Aorta (tissue), 5 donors: ENCODE results near the gene EWSR1. TPM values are rescaled to one million over a fixed set of nuclear protein-coding genes. Genes with fewer than 3 reads are reported as not detected.

ENCODE experiments used
- ATAC-seq: fragments of 200-7000 bp; cut with Tn5 transposase; one replicate; pipeline ENCODE4 v1.9.1; 2022; ENCODE audit warnings: moderate library complexity; ENCODE audit not compliant: low FRiP score
- DNase-seq, 2 donors: peaks; one replicate each; pipeline ENCODE4 v3.0.0-alpha.2; 2020
- H3K27ac ChIP-seq, 2 donors: one replicate each; pipeline ENCODE4 v1.5.1; 2013; ENCODE audit warnings: low read length in 2 of 2, mild to moderate bottlenecking in 2 of 2, moderate library complexity in 2 of 2, control low read depth in 1 of 2, inconsistent platforms in 1 of 2, low read depth in 1 of 2
- H3K27me3 ChIP-seq, 2 donors: one replicate each; pipeline ENCODE4 v1.6.1; 2013; ENCODE audit warnings: control low read depth in 1 of 2, low read length in 1 of 2, mild to moderate bottlenecking in 1 of 2, moderate library complexity in 1 of 2; ENCODE audit not compliant: insufficient read depth in 2 of 2, control insufficient read depth in 1 of 2
- H3K36me3 ChIP-seq, 2 donors: one replicate each; pipeline ENCODE4 v1.6.1; 2013; ENCODE audit warnings: control low read depth in 1 of 2, low read length in 1 of 2, mild to moderate bottlenecking in 1 of 2; ENCODE audit not compliant: insufficient read depth in 2 of 2, control insufficient read depth in 1 of 2
- H3K4me1 ChIP-seq, 2 donors: one replicate each; pipeline ENCODE4 v1.6.1; 2013; ENCODE audit warnings: low read length in 2 of 2, control low read depth in 1 of 2, mild to moderate bottlenecking in 1 of 2, moderate library complexity in 1 of 2; ENCODE audit not compliant: insufficient read depth in 2 of 2, control insufficient read depth in 1 of 2
- H3K4me3 ChIP-seq, 2 donors: one replicate each; pipeline ENCODE4 v1.5.1; 2013; ENCODE audit warnings: low read length in 2 of 2, control low read depth in 1 of 2, mild to moderate bottlenecking in 1 of 2
- H3K9me3 ChIP-seq: one replicate; pipeline ENCODE4 v1.6.1; 2013; ENCODE audit warnings: mild to moderate bottlenecking, low read length; ENCODE audit not compliant: control insufficient read depth
- WGBS, 2 donors: extraction: QIAGEN DNeasy Blood & Tissue Kit; methylation state at CpG; one replicate each; pipeline ENCODE4 v1.1.7; 2013; 5-methylcytosine and 5-hydroxymethylcytosine counted together
- intact Hi-C, 2 donors: fragments of 100-400 bp; cut with DNase I; formaldehyde crosslinking; loops; one replicate each; pipeline versions ENCODE4 v1.14.2 to v1.15.0; 2022
- polyA plus RNA-seq, 2 donors: library from polyadenylated mRNA; stranded (reverse); fragments of 200-250 nt; gene quantifications; one replicate each; pipeline ENCODE4 v1.2.3, GENCODE V29; 2013
- total RNA-seq, 2 donors: library from RNA; stranded (reverse); fragmentation: NEBNext Ultra II Directional; extraction: Animal tissue kit (Norgen Biotek cat#: 25700); gene quantifications; one replicate each; pipeline ENCODE4 v1.2.1, GENCODE V29; 2021
- donor health status: healthy with polysubstance abuse.
- donor health status: Bipolar disorder and iron deficiency.
- donor health status: DM: no; HTN: no; CAD: no.
- donor health status: DM: no; HTN: no; CAD: no.
- donor health status: DM: yes; HTN: yes; CAD: no.

The EWSR1 gene
- total and polyA plus RNA-seq, 4 donors, result 74.8 to 207 (median 180) TPM

DNA sequence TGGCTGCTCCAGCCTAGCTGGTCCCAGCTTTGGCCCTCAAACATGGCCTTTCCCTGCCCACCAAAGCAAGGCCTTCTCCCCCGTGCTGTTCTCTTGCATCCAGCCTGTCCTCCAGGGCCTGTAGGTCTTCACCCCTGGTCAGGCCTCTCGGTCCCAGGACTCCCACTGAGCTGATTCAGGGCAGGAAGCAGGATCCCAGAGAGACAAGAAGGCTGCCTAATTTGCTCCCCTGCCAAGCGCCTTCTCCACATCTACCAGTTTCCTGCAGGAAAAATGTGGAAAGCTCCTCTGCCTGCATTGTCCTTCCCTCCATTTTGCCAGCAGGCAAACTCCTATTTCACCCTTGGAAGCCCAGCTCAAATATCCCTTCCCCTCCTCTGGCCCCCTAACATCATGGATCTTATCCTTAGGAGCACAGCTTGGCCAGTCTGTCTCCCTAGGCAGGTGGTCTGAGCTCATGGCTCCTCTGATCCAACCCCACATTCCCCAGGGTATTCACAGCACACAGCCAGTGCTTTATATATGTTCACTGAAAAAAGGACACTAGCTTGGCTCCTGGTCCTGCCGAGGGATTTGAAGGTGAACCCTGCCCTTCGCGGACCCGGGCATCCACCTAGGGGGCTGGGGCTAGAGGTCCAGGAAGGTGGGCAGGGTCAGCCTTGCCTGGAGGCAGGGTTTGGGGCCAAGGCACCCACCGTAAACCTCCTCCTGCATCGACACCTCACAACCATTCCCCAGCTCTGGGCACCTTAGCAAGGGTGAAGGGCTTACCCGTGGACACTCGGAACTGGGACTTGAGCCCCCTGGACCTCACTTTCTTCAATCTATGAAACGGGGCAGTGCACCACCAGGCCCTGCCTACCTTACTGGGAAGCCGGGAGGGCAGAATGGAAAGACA is 1.3 kb upstream of the EWSR1 start:
- peak overlapping the region; percentile 79 to 86 for H3K4me3 ChIP-seq
- no peak overlapping the region for H3K27ac ChIP-seq
- H3K9me3 ChIP-seq, result no peaks in the 10 kb centered on the region
- DNase-seq, result no peak
- 21 to 22% methylated on average over 13 of the region's 13 CpGs for WGBS, 2 donors
- H3K36me3 ChIP-seq, result no peaks in the 10 kb centered on the region
- no peaks in the 10 kb centered on the region for H3K27me3 ChIP-seq
- no peak for ATAC-seq
- intact Hi-C loops, result loop anchor here in 1 of 2 donors (5.0 kb wide), 1 partner anchor 40 kb away; the partner anchor contains the start of gene GAS2L1
- peaks cover 0 to 1% of the 10 kb centered on the region in 2 donors for H3K4me1 ChIP-seq

DNA sequence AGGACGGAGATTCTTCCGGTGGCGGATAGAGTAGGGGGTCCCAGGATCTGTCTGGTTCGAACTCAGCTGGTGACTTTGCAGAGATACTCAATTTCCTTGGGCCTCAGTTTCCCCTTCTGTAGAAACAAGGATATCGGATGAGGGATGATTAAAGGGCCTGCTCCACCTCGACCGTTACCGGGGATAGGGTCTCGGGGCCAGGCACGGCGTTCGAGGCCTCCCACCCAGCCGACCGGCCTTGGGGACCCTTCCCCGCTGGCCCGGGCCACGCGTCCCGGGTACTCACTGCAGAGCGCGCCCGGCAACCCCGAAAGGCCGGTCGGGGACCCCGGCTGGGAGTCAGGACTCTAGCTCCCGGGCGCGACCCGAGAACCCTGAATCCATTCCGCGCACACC is 608 bp upstream of the EWSR1 start:
- intact Hi-C loops, result loop anchor here in 1 of 2 donors (5.0 kb wide), 1 partner anchor 40 kb away; the partner anchor contains the start of gene GAS2L1
- ATAC-seq (no peak), DNase-seq (no peak)
- no peaks in the 10 kb centered on the region for H3K36me3 ChIP-seq
- WGBS, 2 donors, result 0% methylated on average over 25 to 32 of the region's 32 CpGs
- H3K4me1 ChIP-seq, result peaks cover 0 to 1% of the 10 kb centered on the region in 2 donors
- H3K27ac ChIP-seq, result no peak overlapping the region
- H3K9me3 ChIP-seq, result no peaks in the 10 kb centered on the region
- H3K27me3 ChIP-seq, result no peaks in the 10 kb centered on the region
- peak overlapping the region; percentile 79 to 86 for H3K4me3 ChIP-seq

DNA sequence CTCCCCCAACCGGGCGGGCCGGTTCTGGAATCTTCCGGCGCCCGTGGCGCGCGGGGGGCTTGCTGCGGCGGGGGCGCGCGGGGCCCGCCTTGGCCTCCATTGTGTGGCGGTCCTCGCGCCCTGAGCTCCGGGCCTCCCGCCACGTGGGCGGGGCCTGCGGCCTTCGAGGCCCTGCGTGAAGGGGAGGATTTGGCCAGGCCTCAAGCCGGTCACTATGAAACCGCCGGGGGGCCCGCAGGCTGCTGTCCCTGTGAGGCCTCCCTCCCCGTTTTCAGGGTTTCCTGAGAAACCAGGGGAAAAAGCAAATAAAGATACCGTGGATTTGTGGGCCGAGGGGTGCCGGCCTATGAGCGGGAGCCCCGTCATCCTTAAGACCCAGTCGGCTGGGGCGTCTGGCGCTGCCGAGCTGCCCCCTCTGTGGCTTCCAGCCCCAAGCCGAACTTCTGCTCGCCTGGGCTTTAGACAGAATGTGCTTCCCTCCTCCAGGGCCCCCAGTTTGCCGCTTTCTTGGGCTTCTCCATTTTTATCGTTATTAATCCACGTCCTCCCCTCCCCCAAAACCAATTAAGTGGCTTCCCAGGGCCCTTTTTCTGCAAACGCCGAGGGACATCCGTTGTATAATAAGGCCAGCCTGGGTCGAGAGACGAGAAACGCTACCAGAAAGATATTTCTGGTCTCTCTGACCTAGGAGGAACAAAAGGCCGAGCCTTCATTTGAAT is 602 bp downstream of the EWSR1 start:
- H3K27me3 ChIP-seq, result no peaks in the 10 kb centered on the region
- H3K9me3 ChIP-seq, result no peaks in the 10 kb centered on the region
- H3K4me3 ChIP-seq, result peak overlapping the region; percentile 56 to 86
- DNase-seq, result peak; percentile 82 to 90
- peaks cover 1 to 5% of the 10 kb centered on the region in 2 donors for H3K4me1 ChIP-seq
- ATAC-seq, result peak; percentile 78
- peak overlapping the region; percentile 71 to 94 for H3K27ac ChIP-seq
- WGBS, 2 donors, result 0 to 1% methylated on average over 42 to 51 of the region's 51 CpGs
- intact Hi-C loops, result loop anchor here (2.0 to 5.0 kb wide), 2 partner anchors 38 to 39 kb away; partner anchors contain the start of gene GAS2L1 (in 2 of the 2)
- H3K36me3 ChIP-seq, result peaks cover 0 to 1% of the 10 kb centered on the region in 2 donors

DNA sequence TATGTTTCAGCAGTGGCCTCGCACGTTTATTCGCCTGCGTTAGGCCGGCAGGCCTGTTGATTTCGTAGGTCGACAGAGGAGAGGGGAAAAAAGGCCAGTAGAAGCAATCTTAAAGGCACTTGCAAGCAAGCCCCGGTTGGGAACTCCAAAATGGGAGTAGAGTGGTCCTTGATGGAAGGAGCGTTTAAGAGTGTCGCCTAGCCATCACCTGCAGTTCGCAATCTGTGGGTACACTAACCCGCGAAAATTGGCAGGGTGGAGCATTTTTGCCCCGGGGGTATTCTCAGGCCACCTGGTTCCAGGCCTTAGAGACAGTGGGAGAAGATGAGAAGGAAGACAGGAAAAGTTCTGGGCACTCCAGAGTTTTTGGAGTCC is 1.1 kb downstream of the EWSR1 start:
- peaks cover 0 to 2% of the 10 kb centered on the region in 2 donors for H3K36me3 ChIP-seq
- WGBS, 2 donors, result 0% methylated on average over 14 of the region's 14 CpGs
- ATAC-seq (no peak), DNase-seq (no peak)
- no peaks in the 10 kb centered on the region for H3K27me3 ChIP-seq
- H3K4me1 ChIP-seq, result peaks cover 1 to 5% of the 10 kb centered on the region in 2 donors
- intact Hi-C loops, result loop anchor here (2.0 to 5.0 kb wide), 2 partner anchors 38 kb away; partner anchors contain the start of gene GAS2L1 (in 2 of the 2)
- peak overlapping the region; percentile 56 to 86 for H3K4me3 ChIP-seq
- H3K27ac ChIP-seq, result peak overlapping the region in 1 of 2 donors; percentile 8
- no peaks in the 10 kb centered on the region for H3K9me3 ChIP-seq

DNA sequence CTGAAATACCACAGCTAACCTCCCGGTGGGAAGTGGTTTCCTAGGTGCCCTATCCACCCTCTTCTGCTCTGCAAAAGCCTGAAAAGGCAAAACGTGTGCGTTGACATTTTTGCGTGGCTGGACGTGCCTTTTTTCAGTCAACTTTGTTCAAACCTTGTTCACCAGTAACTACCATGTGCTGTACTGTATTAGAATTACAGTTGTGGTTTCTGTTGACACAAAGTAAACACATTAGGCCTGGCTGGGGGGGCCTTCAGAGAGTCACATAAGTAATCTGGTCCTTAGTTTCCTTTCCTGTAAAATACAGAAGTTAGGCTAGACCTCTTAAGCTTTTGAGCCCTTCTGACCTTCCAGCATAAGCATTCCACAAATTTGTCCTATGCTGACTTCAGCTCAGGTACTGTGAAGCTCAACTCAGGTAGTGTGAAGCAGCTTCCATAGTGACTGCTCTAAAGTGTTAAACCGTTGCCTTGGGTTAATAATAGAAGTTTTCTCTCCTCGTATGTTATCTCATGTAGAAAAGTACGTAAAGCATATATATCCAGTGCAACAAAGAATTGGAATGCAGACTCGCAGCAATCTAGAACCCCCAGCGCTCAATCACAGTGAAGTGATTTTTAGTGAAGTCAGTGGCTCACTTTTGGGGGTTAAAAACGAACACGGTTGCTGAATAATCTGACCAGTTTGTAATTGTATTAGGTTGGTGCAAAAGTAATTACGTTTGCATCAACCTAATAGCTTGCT is 1.8 kb downstream of the EWSR1 start:
- WGBS, 2 donors, result 2 to 4% methylated on average over 13 of the region's 13 CpGs
- peaks cover 1 to 5% of the 10 kb centered on the region in 2 donors for H3K4me1 ChIP-seq
- H3K4me3 ChIP-seq, result peak overlapping the region; percentile 56 to 86
- H3K27ac ChIP-seq, result no peak overlapping the region
- no peaks in the 10 kb centered on the region for H3K27me3 ChIP-seq
- H3K36me3 ChIP-seq, result peaks cover 0 to 2% of the 10 kb centered on the region in 2 donors
- intact Hi-C loops, result loop anchor here (2.0 to 5.0 kb wide), 3 partner anchors 37 to 73 kb away; partner anchors contain the start of gene GAS2L1 (in 2 of the 2)
- DNase-seq (no peak), ATAC-seq (no peak)
- no peaks in the 10 kb centered on the region for H3K9me3 ChIP-seq

DNA sequence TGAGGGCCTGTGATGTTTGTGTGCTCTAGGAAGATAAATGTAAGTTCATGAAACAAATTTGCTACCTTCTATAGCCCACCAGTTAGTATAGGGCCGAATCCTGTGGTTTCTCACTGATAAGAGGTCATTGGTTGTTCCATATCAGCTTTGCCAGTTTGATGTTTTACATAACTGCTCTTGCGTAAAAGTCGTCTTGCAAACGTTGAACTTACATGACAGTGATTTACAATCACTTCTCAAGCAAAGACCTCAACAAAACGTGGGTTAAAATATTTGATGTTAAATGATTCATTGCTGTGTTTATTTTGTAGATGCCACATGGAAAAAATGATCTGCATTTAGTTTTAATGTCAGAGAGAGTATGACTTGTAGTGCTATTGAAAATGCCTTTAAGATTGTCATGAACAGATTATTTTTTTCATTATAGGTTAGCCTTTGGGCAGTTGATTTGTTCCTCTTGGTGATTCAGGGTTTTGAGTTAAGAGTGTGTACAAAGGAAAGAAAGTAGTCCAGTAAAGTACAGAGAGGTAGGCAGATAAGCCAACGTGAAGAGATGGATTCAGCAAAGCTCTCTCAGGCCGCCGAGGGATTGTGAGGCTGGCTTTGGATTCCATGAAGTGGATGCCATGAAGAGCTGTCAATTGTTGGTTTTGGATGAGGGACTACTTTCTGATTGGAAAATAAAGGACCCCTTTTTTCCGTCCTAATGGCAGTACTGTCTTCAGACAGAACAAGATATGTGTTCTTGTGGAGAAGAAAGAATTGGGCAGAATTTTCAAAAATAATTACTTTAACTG is 2.6 kb downstream of the EWSR1 start:
- intact Hi-C loops, result loop anchor here in 1 of 2 donors (2.0 kb wide), 1 partner anchor 72 kb away; no protein-coding TSS in a partner anchor
- 1 to 3% methylated on average over 9 of the region's 9 CpGs for WGBS, 2 donors
- H3K4me1 ChIP-seq, result peaks cover 1 to 5% of the 10 kb centered on the region in 2 donors
- peak overlapping the region; percentile 56 to 86 for H3K4me3 ChIP-seq
- H3K36me3 ChIP-seq, result peaks cover 0 to 2% of the 10 kb centered on the region in 2 donors
- DNase-seq (no peak), ATAC-seq (no peak)
- H3K27ac ChIP-seq, result no peak overlapping the region
- no peaks in the 10 kb centered on the region for H3K9me3 ChIP-seq
- no peaks in the 10 kb centered on the region for H3K27me3 ChIP-seq

DNA sequence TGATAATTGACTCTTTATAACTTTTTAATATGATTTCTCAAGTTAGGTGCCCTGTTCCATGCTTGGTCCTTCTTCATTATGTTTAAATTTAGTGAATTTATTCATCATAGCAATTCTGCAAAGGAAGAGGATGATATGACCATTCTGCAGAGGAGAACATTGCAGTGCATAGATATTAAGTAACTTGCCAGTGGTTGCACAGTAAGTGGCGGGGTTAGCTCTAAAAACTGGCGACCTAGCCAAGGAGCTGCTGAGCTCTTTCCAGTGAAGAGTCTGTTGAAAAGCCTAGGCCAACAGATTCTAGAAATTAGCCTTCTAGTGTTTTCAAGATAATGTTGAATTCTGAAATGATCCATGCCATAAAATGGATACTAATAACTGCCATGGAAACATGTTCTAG is 4.6 kb downstream of the EWSR1 start:
- H3K27me3 ChIP-seq, result no peaks in the 10 kb centered on the region
- no peak for ATAC-seq
- H3K4me3 ChIP-seq, result no peak overlapping the region
- peaks cover 1 to 5% of the 10 kb centered on the region in 2 donors for H3K4me1 ChIP-seq
- no peak overlapping the region for H3K27ac ChIP-seq
- intact Hi-C loops, result no loop called here
- WGBS, 2 donors, result 37 to 60% methylated on average over 2 of the region's 2 CpGs
- H3K9me3 ChIP-seq, result no peaks in the 10 kb centered on the region
- no peak for DNase-seq
- peaks cover 0 to 4% of the 10 kb centered on the region in 2 donors for H3K36me3 ChIP-seq
